HEK293 (cell line): Measurements from ENCODE around the gene PSMA7.

Source experiments
- BCL11A ChIP-seq: fragments of 450-650 bp; formaldehyde crosslinking; IDR thresholded peaks from 2 replicates; pipeline ENCODE4 v1.5.1; 2016; ENCODE audit warnings: low read depth, missing biosample characterization, missing genetic modification characterization
- BCL11B ChIP-seq: fragments of 450-650 bp; formaldehyde crosslinking; IDR thresholded peaks from 2 replicates; pipeline ENCODE4 v1.5.1; 2016; ENCODE audit warnings: low read depth, missing biosample characterization, missing genetic modification characterization
- EGR2 ChIP-seq: fragments of 450-650 bp; formaldehyde crosslinking; IDR thresholded peaks from 2 replicates; pipeline ENCODE4 v1.5.1; 2016; ENCODE audit warnings: low read depth, missing biosample characterization, missing genetic modification characterization
- GFI1B ChIP-seq: fragments of 450-650 bp; formaldehyde crosslinking; IDR thresholded peaks from 2 replicates; pipeline ENCODE4 v1.5.1; 2016; ENCODE audit warnings: missing biosample characterization, missing genetic modification characterization
- PRDM6 ChIP-seq: fragments of 450-650 bp; formaldehyde crosslinking; IDR thresholded peaks from 2 replicates; pipeline ENCODE4 v1.5.1; 2017; ENCODE audit warnings: missing biosample characterization, missing genetic modification characterization
- ZBTB1 ChIP-seq: fragments of 450-650 bp; formaldehyde crosslinking; IDR thresholded peaks from 2 replicates; pipeline ENCODE4 v1.5.1; 2016; ENCODE audit warnings: missing biosample characterization, missing genetic modification characterization
- ZBTB11 ChIP-seq: fragments of 450-650 bp; formaldehyde crosslinking; conservative IDR thresholded peaks from 2 replicates; pipeline ENCODE4 v1.5.1; 2016; ENCODE audit warnings: low read depth, missing biosample characterization, missing genetic modification characterization
- ZBTB48 ChIP-seq: fragments of 450-650 bp; formaldehyde crosslinking; IDR thresholded peaks from 2 replicates; pipeline ENCODE4 v1.5.1; 2016; ENCODE audit warnings: missing biosample characterization, missing genetic modification characterization
- ZEB2 ChIP-seq: fragments of 450-650 bp; formaldehyde crosslinking; IDR thresholded peaks from 2 replicates; pipeline ENCODE4 v1.5.1; 2016; ENCODE audit warnings: missing biosample characterization, missing genetic modification characterization
- ZFP3 ChIP-seq: fragments of 450-650 bp; formaldehyde crosslinking; IDR thresholded peaks from 2 replicates; pipeline ENCODE4 v1.5.1; 2016; ENCODE audit warnings: low read depth, missing biosample characterization, missing genetic modification characterization
- ZNF10 ChIP-seq: fragments of 450-650 bp; formaldehyde crosslinking; IDR thresholded peaks from 2 replicates; pipeline ENCODE4 v1.5.1; 2017; ENCODE audit warnings: missing biosample characterization, missing genetic modification characterization
- ZNF121 ChIP-seq: fragments of 450-650 bp; formaldehyde crosslinking; IDR thresholded peaks from 2 replicates; pipeline ENCODE4 v1.5.1; 2016; ENCODE audit warnings: missing biosample characterization, missing genetic modification characterization
- ZNF132 ChIP-seq: fragments of 450-650 bp; formaldehyde crosslinking; IDR thresholded peaks from 2 replicates; pipeline ENCODE4 v1.5.1; 2017; ENCODE audit warnings: missing biosample characterization, missing genetic modification characterization, borderline replicate concordance
- ZNF133 ChIP-seq: fragments of 450-650 bp; formaldehyde crosslinking; IDR thresholded peaks from 2 replicates; pipeline ENCODE4 v1.5.1; 2016; ENCODE audit warnings: missing biosample characterization, missing genetic modification characterization
- ZNF184 ChIP-seq: fragments of 450-650 bp; IDR thresholded peaks from 2 replicates; pipeline ENCODE4 v1.5.1; 2018; ENCODE audit warnings: missing biosample characterization, mild to moderate bottlenecking, missing genetic modification characterization
- ZNF2 ChIP-seq: fragments of 450-650 bp; formaldehyde crosslinking; IDR thresholded peaks from 2 replicates; pipeline ENCODE4 v1.5.1; 2016; ENCODE audit warnings: missing biosample characterization, missing genetic modification characterization
- ZNF202 ChIP-seq: fragments of 450-650 bp; formaldehyde crosslinking; IDR thresholded peaks from 2 replicates; pipeline ENCODE4 v1.5.1; 2016; ENCODE audit warnings: missing biosample characterization, missing genetic modification characterization, borderline replicate concordance
- ZNF248 ChIP-seq: fragments of 450-650 bp; formaldehyde crosslinking; IDR thresholded peaks from 2 replicates; pipeline ENCODE4 v1.5.1; 2017; ENCODE audit warnings: missing biosample characterization, missing genetic modification characterization
- ZNF292 ChIP-seq: fragments of 450-650 bp; formaldehyde crosslinking; IDR thresholded peaks from 2 replicates; pipeline ENCODE4 v1.5.1; 2016; ENCODE audit warnings: low read depth, missing biosample characterization, missing genetic modification characterization, borderline replicate concordance
- ZNF404 ChIP-seq: fragments of 450-650 bp; formaldehyde crosslinking; IDR thresholded peaks from 2 replicates; pipeline ENCODE4 v1.5.1; 2017; ENCODE audit warnings: missing biosample characterization, missing genetic modification characterization
- ZNF473 ChIP-seq: fragments of 450-650 bp; formaldehyde crosslinking; IDR thresholded peaks from 2 replicates; pipeline ENCODE4 v1.5.1; 2017; ENCODE audit warnings: missing biosample characterization, missing genetic modification characterization
- ZNF529 ChIP-seq: fragments of 450-650 bp; formaldehyde crosslinking; IDR thresholded peaks from 2 replicates; pipeline ENCODE4 v1.5.1; 2017; ENCODE audit warnings: missing genetic modification characterization, missing biosample characterization; ENCODE audit not compliant: insufficient replicate concordance
- ZNF623 ChIP-seq: fragments of 450-650 bp; formaldehyde crosslinking; IDR thresholded peaks from 2 replicates; pipeline ENCODE4 v1.5.1; 2016; ENCODE audit warnings: missing biosample characterization, missing genetic modification characterization
- TF ChIP-seq, protein P1 (sequence below): fragments of 450-650 bp; formaldehyde crosslinking; IDR thresholded peaks from 2 replicates; pipeline ENCODE4 v1.5.1; 2016; ENCODE audit warnings: missing biosample characterization, missing genetic modification characterization, borderline replicate concordance
- TF ChIP-seq, protein P2 (sequence below): fragments of 450-650 bp; formaldehyde crosslinking; IDR thresholded peaks from 2 replicates; pipeline ENCODE4 v1.5.1; 2017; ENCODE audit warnings: missing biosample characterization, mild to moderate bottlenecking, missing genetic modification characterization, moderate library complexity
- TF ChIP-seq, protein P3 (sequence below): fragments of 450-650 bp; formaldehyde crosslinking; optimal IDR thresholded peaks from 2 replicates; pipeline ENCODE3; 2016; ENCODE audit warnings: missing biosample characterization, mild to moderate bottlenecking, missing genetic modification characterization

PSMA7 gene

GRCh38 chr20:62122654-62123449 lies 20.3 kb downstream of the PSMA7 start (continued):
- TF ChIP-seq ZNF133 (tag by site-specific recombination): no peak
- TF ChIP-seq, protein P1, sequence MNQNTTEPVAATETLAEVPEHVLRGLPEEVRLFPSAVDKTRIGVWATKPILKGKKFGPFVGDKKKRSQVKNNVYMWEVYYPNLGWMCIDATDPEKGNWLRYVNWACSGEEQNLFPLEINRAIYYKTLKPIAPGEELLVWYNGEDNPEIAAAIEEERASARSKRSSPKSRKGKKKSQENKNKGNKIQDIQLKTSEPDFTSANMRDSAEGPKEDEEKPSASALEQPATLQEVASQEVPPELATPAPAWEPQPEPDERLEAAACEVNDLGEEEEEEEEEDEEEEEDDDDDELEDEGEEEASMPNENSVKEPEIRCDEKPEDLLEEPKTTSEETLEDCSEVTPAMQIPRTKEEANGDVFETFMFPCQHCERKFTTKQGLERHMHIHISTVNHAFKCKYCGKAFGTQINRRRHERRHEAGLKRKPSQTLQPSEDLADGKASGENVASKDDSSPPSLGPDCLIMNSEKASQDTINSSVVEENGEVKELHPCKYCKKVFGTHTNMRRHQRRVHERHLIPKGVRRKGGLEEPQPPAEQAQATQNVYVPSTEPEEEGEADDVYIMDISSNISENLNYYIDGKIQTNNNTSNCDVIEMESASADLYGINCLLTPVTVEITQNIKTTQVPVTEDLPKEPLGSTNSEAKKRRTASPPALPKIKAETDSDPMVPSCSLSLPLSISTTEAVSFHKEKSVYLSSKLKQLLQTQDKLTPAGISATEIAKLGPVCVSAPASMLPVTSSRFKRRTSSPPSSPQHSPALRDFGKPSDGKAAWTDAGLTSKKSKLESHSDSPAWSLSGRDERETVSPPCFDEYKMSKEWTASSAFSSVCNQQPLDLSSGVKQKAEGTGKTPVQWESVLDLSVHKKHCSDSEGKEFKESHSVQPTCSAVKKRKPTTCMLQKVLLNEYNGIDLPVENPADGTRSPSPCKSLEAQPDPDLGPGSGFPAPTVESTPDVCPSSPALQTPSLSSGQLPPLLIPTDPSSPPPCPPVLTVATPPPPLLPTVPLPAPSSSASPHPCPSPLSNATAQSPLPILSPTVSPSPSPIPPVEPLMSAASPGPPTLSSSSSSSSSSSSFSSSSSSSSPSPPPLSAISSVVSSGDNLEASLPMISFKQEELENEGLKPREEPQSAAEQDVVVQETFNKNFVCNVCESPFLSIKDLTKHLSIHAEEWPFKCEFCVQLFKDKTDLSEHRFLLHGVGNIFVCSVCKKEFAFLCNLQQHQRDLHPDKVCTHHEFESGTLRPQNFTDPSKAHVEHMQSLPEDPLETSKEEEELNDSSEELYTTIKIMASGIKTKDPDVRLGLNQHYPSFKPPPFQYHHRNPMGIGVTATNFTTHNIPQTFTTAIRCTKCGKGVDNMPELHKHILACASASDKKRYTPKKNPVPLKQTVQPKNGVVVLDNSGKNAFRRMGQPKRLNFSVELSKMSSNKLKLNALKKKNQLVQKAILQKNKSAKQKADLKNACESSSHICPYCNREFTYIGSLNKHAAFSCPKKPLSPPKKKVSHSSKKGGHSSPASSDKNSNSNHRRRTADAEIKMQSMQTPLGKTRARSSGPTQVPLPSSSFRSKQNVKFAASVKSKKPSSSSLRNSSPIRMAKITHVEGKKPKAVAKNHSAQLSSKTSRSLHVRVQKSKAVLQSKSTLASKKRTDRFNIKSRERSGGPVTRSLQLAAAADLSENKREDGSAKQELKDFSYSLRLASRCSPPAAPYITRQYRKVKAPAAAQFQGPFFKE: no peak
- TF ChIP-seq ZNF2 (tag by site-specific recombination): no peak
- TF ChIP-seq ZNF529 (tag by site-specific recombination): no peak
- no peak for TF ChIP-seq ZNF292 (tag by site-specific recombination)
- TF ChIP-seq ZNF473: no peak
- no peak for TF ChIP-seq BCL11A (tag by site-specific recombination)
- peak; percentile 52; the same call in 1 of the 2 replicates for TF ChIP-seq EGR2 (tag by site-specific recombination)
- TF ChIP-seq ZBTB48 (tag by site-specific recombination): no peak
- TF ChIP-seq, protein P2, sequence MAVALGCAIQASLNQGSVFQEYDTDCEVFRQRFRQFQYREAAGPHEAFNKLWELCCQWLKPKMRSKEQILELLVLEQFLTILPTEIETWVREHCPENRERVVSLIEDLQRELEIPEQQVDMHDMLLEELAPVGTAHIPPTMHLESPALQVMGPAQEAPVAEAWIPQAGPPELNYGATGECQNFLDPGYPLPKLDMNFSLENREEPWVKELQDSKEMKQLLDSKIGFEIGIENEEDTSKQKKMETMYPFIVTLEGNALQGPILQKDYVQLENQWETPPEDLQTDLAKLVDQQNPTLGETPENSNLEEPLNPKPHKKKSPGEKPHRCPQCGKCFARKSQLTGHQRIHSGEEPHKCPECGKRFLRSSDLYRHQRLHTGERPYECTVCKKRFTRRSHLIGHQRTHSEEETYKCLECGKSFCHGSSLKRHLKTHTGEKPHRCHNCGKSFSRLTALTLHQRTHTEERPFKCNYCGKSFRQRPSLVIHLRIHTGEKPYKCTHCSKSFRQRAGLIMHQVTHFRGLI (tag by site-specific recombination): no peak
- no peak for TF ChIP-seq ZNF10
- no peak for TF ChIP-seq ZBTB11
- TF ChIP-seq ZNF132: no peak
- TF ChIP-seq ZNF184 (tag by site-specific recombination): no peak
- TF ChIP-seq ZNF623 (tag by site-specific recombination): no peak
- TF ChIP-seq BCL11B: no peak
- no peak for TF ChIP-seq ZNF404 (tag by site-specific recombination)
- TF ChIP-seq GFI1B (tag by site-specific recombination): no peak
- no peak for TF ChIP-seq ZFP3 (tag by site-specific recombination)
- no peak for TF ChIP-seq ZBTB1 (tag by site-specific recombination)
- no peak for TF ChIP-seq ZEB2 (tag by site-specific recombination)
- TF ChIP-seq ZNF121 (tag by site-specific recombination): no peak
- no peak for TF ChIP-seq ZNF248 (tag by site-specific recombination)
- no peak for TF ChIP-seq ZNF202
- no peak for TF ChIP-seq PRDM6 (tag by site-specific recombination)
- TF ChIP-seq, protein P3, sequence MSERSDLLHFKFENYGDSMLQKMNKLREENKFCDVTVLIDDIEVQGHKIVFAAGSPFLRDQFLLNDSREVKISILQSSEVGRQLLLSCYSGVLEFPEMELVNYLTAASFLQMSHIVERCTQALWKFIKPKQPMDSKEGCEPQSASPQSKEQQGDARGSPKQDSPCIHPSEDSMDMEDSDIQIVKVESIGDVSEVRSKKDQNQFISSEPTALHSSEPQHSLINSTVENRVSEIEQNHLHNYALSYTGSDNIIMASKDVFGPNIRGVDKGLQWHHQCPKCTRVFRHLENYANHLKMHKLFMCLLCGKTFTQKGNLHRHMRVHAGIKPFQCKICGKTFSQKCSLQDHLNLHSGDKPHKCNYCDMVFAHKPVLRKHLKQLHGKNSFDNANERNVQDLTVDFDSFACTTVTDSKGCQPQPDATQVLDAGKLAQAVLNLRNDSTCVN (tag by site-specific recombination): peak; percentile 44
